ENCODE data around the gene NTRK2. TPM values are rescaled to one million over a fixed set of nuclear protein-coding genes. Genes with fewer than 3 reads are reported as not detected.

Gene NTRK2
- total RNA-seq, 1 donor from 2014 or later, result 0.98 TPM

DNA sequence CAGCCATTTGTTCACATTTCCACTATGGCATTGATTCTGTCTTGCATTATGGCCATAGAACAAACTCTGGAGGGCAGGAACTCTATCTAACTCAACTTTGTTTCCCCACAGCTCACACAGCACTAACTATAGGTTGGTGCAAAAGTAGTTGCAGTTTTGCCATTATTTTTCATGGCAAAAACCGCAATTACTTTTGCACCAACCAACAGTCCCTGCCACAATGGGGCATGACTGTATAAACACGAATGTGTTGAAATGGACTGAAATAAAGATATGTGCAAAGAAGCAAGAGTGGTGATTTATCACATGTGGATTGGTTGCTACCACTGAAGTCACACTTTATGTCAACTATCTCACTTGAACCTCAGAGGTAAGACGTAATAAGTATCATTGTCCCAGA is 338.7 kb downstream of the NTRK2 start:
- no peak for ATAC-seq
- DNase-seq, result no peak
- H3K9me3 ChIP-seq, result no peaks in the 10 kb centered on the region
- intact Hi-C loops (cut with DNase I), result no loop called here
- H3K4me3 ChIP-seq, result no peak overlapping the region
- H3K27ac ChIP-seq, result no peak overlapping the region
- H3K36me3 ChIP-seq, result no peaks in the 10 kb centered on the region
- no peaks in the 10 kb centered on the region for H3K4me1 ChIP-seq
- TF ChIP-seq, protein P1, sequence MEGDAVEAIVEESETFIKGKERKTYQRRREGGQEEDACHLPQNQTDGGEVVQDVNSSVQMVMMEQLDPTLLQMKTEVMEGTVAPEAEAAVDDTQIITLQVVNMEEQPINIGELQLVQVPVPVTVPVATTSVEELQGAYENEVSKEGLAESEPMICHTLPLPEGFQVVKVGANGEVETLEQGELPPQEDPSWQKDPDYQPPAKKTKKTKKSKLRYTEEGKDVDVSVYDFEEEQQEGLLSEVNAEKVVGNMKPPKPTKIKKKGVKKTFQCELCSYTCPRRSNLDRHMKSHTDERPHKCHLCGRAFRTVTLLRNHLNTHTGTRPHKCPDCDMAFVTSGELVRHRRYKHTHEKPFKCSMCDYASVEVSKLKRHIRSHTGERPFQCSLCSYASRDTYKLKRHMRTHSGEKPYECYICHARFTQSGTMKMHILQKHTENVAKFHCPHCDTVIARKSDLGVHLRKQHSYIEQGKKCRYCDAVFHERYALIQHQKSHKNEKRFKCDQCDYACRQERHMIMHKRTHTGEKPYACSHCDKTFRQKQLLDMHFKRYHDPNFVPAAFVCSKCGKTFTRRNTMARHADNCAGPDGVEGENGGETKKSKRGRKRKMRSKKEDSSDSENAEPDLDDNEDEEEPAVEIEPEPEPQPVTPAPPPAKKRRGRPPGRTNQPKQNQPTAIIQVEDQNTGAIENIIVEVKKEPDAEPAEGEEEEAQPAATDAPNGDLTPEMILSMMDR (IDR thresholded peaks at IDR 0.05), result no peak
- no peaks in the 10 kb centered on the region for H3K27me3 ChIP-seq

GRCh38 chr9:85009251-85009650 is 339.7 kb downstream of the NTRK2 start:
- Histone ChIP-seq H3K36me3 (no peaks in the 10 kb centered on the region), H3K27me3 (no peaks in the 10 kb centered on the region), H3K4me3 (no peak overlapping the region), H3K4me1 (no peaks in the 10 kb centered on the region), H3K9me3 (no peaks in the 10 kb centered on the region), H3K27ac (no peak overlapping the region)
- TF ChIP-seq, protein P1 (IDR thresholded peaks at IDR 0.05), result no peak
- DNase-seq, result no peak
- intact Hi-C loops (cut with DNase I), result no loop called here
- ATAC-seq, result no peak

DNA sequence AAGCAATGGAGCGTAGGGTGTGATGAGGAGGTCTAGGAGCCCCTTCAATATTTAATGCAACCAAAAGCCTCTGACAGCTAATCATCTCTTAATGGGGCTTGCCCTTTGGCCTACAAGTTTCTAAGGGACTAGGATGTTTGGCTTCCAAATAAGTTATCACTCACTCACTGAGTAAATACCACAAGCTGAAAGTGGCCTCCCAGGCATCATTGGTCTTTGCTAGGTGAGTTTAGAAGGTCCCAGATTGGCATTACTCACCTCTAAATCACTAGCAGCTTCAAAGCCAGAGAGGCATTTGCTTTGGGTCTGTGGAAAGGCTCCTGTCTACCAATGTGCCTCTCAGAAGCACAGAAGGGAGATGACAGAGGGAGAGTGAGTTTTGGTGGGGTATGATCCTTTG is 344.2 kb downstream of the NTRK2 start:
- Histone ChIP-seq H3K27ac (no peak overlapping the region), H3K4me1 (no peaks in the 10 kb centered on the region), H3K27me3 (no peaks in the 10 kb centered on the region), H3K4me3 (no peak overlapping the region), H3K9me3 (no peaks in the 10 kb centered on the region), H3K36me3 (no peaks in the 10 kb centered on the region)
- DNase-seq (no peak), ATAC-seq (no peak)
- intact Hi-C loops (cut with DNase I), result no loop called here
- TF ChIP-seq, protein P1 (IDR thresholded peaks at IDR 0.05), result no peak

DNA sequence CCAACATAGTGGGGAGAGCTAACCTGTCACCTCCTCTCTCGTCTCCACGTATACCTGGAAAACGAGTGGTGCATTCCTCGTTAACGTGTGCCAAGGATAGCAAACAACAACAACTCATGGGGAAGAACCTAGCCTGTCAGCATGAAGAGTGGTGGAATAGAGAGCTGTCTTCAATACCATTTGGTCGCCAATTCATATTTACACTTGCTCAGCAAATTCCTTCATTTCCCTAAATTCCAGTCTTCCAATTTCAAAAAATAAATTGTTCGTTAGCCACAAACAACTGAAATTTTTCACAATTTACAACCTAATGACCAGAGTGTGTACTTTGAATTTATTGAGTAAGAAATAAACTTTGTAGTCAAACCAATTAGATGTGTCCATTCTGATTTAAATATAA is 344.8 kb downstream of the NTRK2 start:
- ATAC-seq, result no peak
- DNase-seq, result no peak
- H3K27me3 ChIP-seq, result no peaks in the 10 kb centered on the region
- H3K4me3 ChIP-seq, result no peak overlapping the region
- no peak overlapping the region for H3K27ac ChIP-seq
- TF ChIP-seq, protein P1 (IDR thresholded peaks at IDR 0.05), result no peak
- H3K4me1 ChIP-seq, result no peaks in the 10 kb centered on the region
- intact Hi-C loops (cut with DNase I), result no loop called here
- H3K36me3 ChIP-seq, result no peaks in the 10 kb centered on the region
- no peaks in the 10 kb centered on the region for H3K9me3 ChIP-seq

- DNase-seq (no peak), ATAC-seq (no peak)
- intact Hi-C loops (cut with DNase I), result no loop called here
These were observed 347.0 kb downstream of the NTRK2 start for GRCh38 chr9:85016384-85017006.

More at GRCh38 chr9:85016384-85017006, 347.0 kb downstream of the NTRK2 start:
- no peak overlapping the region for H3K4me3 ChIP-seq
- TF ChIP-seq, protein P1 (IDR thresholded peaks at IDR 0.05), result no peak
- H3K9me3 ChIP-seq, result no peaks in the 10 kb centered on the region
- no peaks in the 10 kb centered on the region for H3K36me3 ChIP-seq
- H3K27ac ChIP-seq, result no peak overlapping the region
- H3K27me3 ChIP-seq, result no peaks in the 10 kb centered on the region
- no peaks in the 10 kb centered on the region for H3K4me1 ChIP-seq
